Activated CD8-positive, alpha-beta memory T cell treated with anti-CD3 and anti-CD28 coated beads, Interleukin-2, amount 10 ng/mL, durations not matched to agents 7 days and 5 days (primary cell): ENCODE results near the gene SLC46A3. TPM values are rescaled to one million over a fixed set of nuclear protein-coding genes. Genes with fewer than 3 reads are reported as not detected.
"Not testable (repeated sequence)": the region's sequence is repeated elsewhere in the genome, so short reads cannot be mapped to it uniquely, and the experiment has no call there.

Experiments used
- ATAC-seq: fragments of 150-1000 bp; cut with Tn5 transposase; one replicate; pipeline ENCODE4 v1.10.0; 2021; ENCODE audit warnings: moderate library complexity
- CTCF ChIA-PET: fragments of 350-600 bp; sonication (Branson Sonifier 250); formaldehyde crosslinking; loops from one replicate; lab custom pipeline; 2021; ENCODE audit warnings: antibody characterized with exemption; lab: Charles Lee
- DNase-seq: peaks from one replicate; pipeline ENCODE4 v3.0.0-alpha.2; 2020
- H3K27ac Mint-ChIP-seq: one replicate; pipeline ENCODE4 v1.8.0; 2021; ENCODE audit warnings: mild to moderate bottlenecking, mixed read lengths
- H3K27me3 Mint-ChIP-seq: one replicate; pipeline ENCODE4 v1.8.0; 2021; ENCODE audit warnings: mixed read lengths
- H3K36me3 Mint-ChIP-seq: one replicate; pipeline ENCODE4 v1.8.0; 2021; ENCODE audit warnings: mild to moderate bottlenecking, mixed read lengths
- H3K4me1 Mint-ChIP-seq: one replicate; pipeline ENCODE4 v1.8.0; 2021; ENCODE audit warnings: mixed read lengths
- H3K4me3 Mint-ChIP-seq: one replicate; pipeline ENCODE4 v1.8.0; 2021; ENCODE audit warnings: mild to moderate bottlenecking, moderate library complexity, mixed read lengths
- H3K9me3 Mint-ChIP-seq: one replicate; pipeline ENCODE4 v1.8.0; 2022; ENCODE audit warnings: low read depth, mixed read lengths
- total RNA-seq, 2 experiments: library from RNA; stranded (reverse); gene quantifications; one replicate each; pipeline ENCODE4 v1.2.3, GENCODE V29; 2021

SLC46A3 gene
- total RNA-seq, 2 experiments from 2014 or later, result 6.3 to 8.3 TPM

DNA sequence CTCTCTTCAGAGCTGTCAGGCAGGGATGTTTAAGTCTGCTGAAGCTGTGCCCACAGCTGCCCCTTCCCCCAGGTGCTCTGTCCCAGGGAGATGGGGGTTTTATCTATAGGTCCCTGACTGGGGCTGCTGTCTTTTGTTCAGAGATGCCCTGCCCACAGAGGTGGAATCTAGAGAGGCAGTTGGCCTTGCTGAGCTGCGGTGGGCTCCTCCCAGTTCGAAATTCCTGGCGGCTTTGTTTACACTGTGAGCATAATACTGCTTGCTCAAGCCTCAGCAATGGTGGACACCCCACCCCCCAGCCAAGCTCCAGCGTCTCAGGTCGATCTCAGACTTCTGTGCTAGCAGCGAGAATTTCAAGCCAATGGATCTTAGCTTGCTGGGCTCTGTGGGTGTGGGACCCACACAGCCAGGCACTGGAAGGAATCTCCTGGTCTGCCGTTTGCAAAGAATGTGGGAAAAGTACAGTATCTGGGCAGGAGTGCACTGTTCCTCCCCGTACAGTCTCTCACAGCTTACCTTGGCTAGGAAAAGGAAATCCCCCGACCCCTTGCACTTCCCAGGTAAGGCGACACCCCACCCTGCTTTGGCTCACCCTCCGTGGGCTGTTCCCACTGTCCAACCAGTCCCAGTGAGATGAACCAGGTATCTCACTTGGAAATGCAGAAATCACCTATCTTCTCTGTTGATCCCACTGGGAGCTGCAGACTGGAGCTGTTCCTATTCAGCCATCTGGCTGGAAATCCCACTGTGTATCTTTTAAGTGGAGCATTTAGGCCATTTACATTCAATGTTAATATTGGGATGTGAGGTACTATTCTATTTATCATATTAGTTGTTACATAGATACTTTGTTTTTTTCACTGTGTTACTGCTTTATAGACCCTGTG, 24.9 kb downstream of the SLC46A3 start:
- CTCF ChIA-PET, H3K4me3 Mint-ChIP-seq, ATAC-seq, H3K9me3 Mint-ChIP-seq, H3K27ac Mint-ChIP-seq, DNase-seq, H3K36me3 Mint-ChIP-seq, H3K4me1 Mint-ChIP-seq: not testable (repeated sequence)
- peaks cover 20% of the 10 kb centered on the region for H3K27me3 Mint-ChIP-seq

DNA sequence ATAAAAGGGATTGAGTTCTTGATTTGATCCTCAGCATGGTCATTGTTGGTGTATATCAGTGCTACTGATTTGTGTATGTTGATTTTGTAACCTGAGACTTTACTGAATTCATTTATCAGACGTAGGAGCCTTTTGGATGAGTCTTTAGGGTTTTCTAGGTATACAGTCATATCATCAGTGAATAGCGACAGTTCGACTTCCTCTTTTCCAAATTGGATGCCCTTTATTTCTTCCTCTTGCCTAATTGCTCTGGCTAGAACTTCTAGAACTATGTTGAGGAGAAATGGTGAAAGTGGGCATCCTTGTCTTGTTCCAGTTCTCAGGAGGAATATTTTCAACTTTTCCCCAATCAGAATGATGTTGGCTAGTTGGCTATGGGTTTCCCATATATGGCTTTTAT, 32.9 kb downstream of the SLC46A3 start:
- Mint-ChIP-seq H3K27ac (no peak overlapping the region), H3K36me3 (peaks cover 1% of the 10 kb centered on the region)

DNA sequence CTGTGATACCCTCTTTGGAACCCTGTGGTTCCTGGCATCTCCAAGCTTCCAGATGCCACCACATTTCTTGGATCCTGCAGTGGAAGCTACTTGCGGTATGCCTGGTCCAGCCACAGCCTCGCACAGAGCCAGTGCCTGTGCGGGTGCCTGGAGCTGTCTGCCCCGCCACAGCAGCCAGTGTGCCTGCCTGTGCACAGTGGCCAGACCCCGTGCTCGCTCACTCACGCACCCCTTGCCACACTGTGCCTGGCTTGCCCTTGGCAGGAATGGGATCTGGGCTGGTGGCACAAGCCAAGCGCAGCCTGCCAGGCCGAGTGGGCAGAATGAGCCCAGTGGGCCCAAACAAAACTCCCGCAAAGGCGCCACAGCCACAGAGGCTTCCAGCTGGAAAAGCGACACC, 33.7 kb downstream of the SLC46A3 start:
- CTCF ChIA-PET, result no interaction called here
- Mint-ChIP-seq H3K27me3 (peaks cover 12% of the 10 kb centered on the region), H3K4me1 (no peaks in the 10 kb centered on the region), H3K36me3 (peaks cover 1% of the 10 kb centered on the region), H3K4me3 (no peak overlapping the region), H3K9me3 (no peaks in the 10 kb centered on the region), H3K27ac (no peak overlapping the region)
- no peak for DNase-seq
- no peak for ATAC-seq

More for the DNA sequence above, 32.9 kb downstream of the SLC46A3 start:
- Mint-ChIP-seq H3K4me3 (no peak overlapping the region), H3K4me1 (no peaks in the 10 kb centered on the region), H3K9me3 (peaks cover under 1% of the 10 kb centered on the region), H3K27me3 (peaks cover 18% of the 10 kb centered on the region)
- CTCF ChIA-PET, result no interaction called here
- DNase-seq, result no peak
- ATAC-seq, result no peak

DNA sequence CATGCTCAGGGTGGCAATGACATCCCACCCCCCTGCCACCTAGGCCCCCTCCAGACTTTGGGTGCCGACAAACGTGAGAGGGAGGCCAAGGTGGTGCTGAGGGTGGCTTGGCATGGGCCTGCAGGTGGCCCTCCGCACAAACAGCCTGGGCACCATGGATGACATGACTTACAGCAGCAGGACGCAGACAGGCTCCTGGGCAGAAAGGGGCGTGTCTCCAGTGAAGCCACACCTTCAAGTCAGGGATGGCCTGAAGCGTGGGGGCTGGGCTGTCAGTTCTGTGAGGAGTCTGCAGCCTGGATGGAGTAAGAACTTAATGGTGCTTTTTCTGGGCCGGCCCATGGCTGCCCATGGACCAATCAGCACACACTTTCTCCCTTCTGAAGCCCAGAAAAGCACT, 34.5 kb downstream of the SLC46A3 start:
- peaks cover 3% of the 10 kb centered on the region for H3K36me3 Mint-ChIP-seq
- no peak for DNase-seq
- H3K27ac Mint-ChIP-seq, result no peak overlapping the region
- no peak for ATAC-seq
- H3K4me3 Mint-ChIP-seq, result no peak overlapping the region
- CTCF ChIA-PET, result no interaction called here
- H3K4me1 Mint-ChIP-seq, result no peaks in the 10 kb centered on the region
- peaks cover 7% of the 10 kb centered on the region for H3K27me3 Mint-ChIP-seq
- no peaks in the 10 kb centered on the region for H3K9me3 Mint-ChIP-seq

DNA sequence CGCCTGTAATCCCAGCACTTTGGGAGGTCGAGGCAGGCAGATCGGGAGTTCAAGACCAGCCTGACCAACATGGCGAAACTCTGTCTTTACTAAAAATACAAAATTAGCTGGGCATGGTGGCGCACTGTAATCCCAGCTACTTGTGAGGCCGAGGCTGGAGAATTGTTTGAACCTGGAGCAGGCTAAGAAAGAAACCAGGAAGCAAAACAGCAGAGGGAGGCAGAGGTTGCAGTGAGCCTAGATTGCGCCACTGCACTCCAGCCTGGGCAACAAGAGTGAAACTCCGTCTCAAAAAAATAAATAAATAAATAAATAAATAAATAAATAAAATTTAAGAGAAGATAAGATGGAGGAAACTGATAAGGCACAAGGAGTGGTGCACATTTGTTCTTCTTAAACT, 35.6 kb downstream of the SLC46A3 start:
- DNase-seq, H3K4me1 Mint-ChIP-seq, H3K27me3 Mint-ChIP-seq, H3K27ac Mint-ChIP-seq, CTCF ChIA-PET, H3K36me3 Mint-ChIP-seq, H3K9me3 Mint-ChIP-seq, H3K4me3 Mint-ChIP-seq, ATAC-seq: not testable (repeated sequence)

DNA sequence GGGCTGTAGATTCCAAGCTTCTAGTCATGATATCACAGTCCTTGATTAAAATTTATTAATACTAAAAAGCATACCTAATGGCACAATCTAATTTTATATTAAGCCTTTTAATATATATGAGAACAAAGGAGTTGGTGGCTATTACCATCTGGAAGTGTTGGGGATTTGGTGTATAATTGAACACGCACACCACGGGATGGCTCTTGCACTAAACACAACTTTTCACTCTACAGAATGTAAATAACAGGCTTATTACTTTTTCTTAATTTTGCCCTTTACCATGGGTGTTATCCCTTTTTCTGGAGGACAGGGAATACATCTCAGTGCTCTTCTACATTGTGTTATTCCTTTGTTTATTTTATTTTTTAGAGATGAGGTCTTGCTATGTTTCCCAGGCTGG, 38.2 kb downstream of the SLC46A3 start:
- peaks cover 1% of the 10 kb centered on the region for H3K4me1 Mint-ChIP-seq
- H3K9me3 Mint-ChIP-seq, result no peaks in the 10 kb centered on the region
- CTCF ChIA-PET, result interaction anchor here (1.7 kb wide), 1 partner anchor 17 kb away, joined by 3 read pairs; no protein-coding TSS in a partner anchor
- H3K27ac Mint-ChIP-seq, result no peak overlapping the region
- ATAC-seq (no peak), DNase-seq (no peak)
- peaks cover 14% of the 10 kb centered on the region for H3K36me3 Mint-ChIP-seq
- no peaks in the 10 kb centered on the region for H3K27me3 Mint-ChIP-seq
- no peak overlapping the region for H3K4me3 Mint-ChIP-seq

DNA sequence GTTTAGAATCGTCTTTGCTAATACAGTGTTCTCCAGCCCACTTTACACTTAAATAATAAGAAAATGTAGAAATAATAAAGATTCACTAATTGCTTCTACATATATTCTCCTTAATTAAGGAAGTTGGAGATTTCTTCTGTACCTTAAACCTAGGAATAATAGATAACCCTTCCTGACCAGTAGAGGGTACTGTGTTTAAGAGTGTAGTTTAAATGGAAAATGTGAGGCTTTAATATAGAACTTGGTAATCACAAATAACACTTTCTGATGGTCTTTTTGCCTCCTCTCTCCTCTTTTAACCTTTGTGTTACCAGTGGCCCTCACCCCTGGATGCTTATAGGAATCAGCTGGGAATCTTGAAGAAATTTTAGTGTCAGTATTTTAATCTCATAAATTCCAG, 39.1 kb downstream of the SLC46A3 start:
- no peaks in the 10 kb centered on the region for H3K27me3 Mint-ChIP-seq
- peaks cover 17% of the 10 kb centered on the region for H3K36me3 Mint-ChIP-seq
- H3K4me1 Mint-ChIP-seq, result peaks cover 3% of the 10 kb centered on the region
- ATAC-seq (no peak), DNase-seq (no peak)
- H3K9me3 Mint-ChIP-seq, result no peaks in the 10 kb centered on the region
- CTCF ChIA-PET, result interaction anchor here (1.2 to 1.7 kb wide), 2 partner anchors 18 to 19 kb away, joined by 3 read pairs; no protein-coding TSS in a partner anchor
- H3K27ac Mint-ChIP-seq, result no peak overlapping the region
- H3K4me3 Mint-ChIP-seq, result no peak overlapping the region

DNA sequence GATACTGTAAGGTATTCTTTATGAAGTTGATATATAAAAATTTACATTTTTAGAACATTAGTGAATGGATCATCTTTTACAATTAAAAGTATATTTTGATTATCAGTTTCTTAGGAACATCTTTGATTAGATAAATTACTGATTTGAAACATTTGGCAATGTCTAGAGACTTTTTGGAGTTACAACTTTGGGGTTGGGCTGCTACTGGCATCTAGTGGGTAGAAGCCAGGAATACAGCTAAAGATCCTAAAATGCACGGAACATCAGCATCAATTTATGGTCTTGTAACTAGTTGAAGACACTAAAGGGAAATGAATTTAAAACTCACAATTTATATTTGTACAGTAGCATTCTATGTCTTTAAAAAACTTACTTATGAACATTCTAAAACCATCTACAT, 40.0 kb downstream of the SLC46A3 start:
- Mint-ChIP-seq H3K9me3 (no peaks in the 10 kb centered on the region), H3K4me1 (peaks cover 4% of the 10 kb centered on the region), H3K4me3 (no peak overlapping the region), H3K36me3 (peaks cover 25% of the 10 kb centered on the region), H3K27me3 (no peaks in the 10 kb centered on the region), H3K27ac (no peak overlapping the region)
- CTCF ChIA-PET, result interaction anchor here (1.7 kb wide), 1 partner anchor 19 kb away, joined by 3 read pairs; no protein-coding TSS in a partner anchor
- DNase-seq, result no peak
- ATAC-seq, result no peak

DNA sequence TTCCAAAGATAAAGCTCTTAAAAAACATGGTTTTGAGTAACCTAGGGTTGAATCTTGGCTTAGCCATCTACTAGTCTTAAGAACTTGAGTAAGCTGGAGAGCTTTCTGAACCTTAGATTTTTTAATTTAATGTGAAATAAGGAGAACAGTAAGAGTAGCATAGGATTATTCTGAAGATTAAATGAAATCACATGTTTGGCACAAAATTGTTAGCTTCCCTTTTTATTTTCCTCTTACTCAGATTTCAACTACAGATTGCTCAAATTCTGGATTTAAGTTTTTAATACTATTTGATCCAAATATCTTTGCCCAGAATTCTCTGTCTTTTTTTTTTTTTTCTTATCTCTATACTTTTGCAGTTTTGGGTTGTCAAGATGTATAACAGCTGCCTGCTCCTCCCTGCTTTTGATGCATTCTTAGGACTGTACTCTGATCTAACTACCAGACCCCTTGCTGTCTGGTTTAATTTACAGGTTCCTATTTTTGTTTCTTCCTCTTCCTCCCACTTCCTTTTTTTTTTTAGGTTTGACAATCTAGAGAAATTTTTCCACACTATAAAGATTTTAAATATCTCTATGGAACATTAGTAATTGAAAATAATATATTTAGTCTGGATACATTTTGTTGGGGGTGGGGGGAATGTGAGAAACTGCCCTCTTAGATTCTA, 47.5 kb downstream of the SLC46A3 start:
- Mint-ChIP-seq H3K36me3 (peaks cover 72% of the 10 kb centered on the region), H3K27ac (no peak overlapping the region), H3K27me3 (no peaks in the 10 kb centered on the region), H3K4me1 (peaks cover 6% of the 10 kb centered on the region), H3K4me3 (no peak overlapping the region), H3K9me3 (no peaks in the 10 kb centered on the region)
- no peak for ATAC-seq
- CTCF ChIA-PET, result interaction anchor here (1.4 kb wide), 1 partner anchor 125 kb away, joined by 4 read pairs; no protein-coding TSS in a partner anchor
- no peak for DNase-seq

DNA sequence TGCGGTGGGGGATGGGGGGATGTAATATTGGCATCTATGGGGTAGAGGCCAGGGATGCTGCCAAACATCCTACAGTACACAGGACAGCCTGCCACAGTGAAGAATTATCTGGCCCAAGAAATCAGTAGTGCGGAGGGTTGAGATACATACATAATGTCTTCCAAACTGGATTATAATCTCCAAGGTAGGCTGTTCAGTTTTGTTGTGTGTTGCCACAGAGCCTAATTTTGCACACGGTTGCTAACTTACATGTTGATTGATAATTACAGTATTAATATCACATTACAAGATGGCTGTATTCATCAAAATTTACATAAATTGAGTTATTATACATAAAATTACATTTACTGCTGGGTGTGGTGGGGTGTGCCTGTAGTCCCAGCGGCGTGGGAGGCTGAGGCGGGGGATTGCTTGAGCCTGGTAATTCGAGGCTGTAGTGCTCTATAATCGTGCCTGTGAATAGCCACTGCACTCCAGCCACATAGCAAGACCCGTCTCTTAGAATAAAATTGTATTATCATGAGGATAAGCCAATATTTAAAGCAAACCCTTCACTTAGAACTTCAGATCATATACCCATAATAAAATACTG, 51.8 kb downstream of the SLC46A3 start:
- Mint-ChIP-seq H3K36me3 (peaks cover 79% of the 10 kb centered on the region), H3K9me3 (no peaks in the 10 kb centered on the region), H3K4me3 (no peak overlapping the region), H3K27me3 (no peaks in the 10 kb centered on the region), H3K27ac (no peak overlapping the region), H3K4me1 (peaks cover 14% of the 10 kb centered on the region)
- ATAC-seq (no peak), DNase-seq (no peak)
- CTCF ChIA-PET, result no interaction called here

DNA sequence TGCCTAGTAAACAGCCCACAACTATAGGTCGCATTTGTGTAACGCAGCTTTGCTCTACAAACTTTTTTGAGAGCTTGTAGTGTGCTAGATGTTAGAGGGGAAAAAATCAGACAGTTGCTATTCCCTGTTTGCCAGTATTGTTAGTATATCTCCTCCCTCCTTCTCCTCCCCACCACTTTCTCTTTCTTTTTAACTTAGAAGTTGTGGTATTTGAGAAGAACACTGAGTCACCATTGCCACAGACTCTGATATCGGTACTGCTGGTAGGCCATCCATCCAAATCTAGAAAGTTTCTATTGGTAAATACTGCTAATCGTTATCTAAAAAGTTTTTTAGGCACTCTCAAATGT, 59.2 kb downstream of the SLC46A3 start:
- DNase-seq, result no peak
- CTCF ChIA-PET, result interaction anchor here (0.9 to 1.3 kb wide), 5 partner anchors 13 to 813 kb away, joined by 3 to 4 read pairs (median 3); no protein-coding TSS in a partner anchor
- Mint-ChIP-seq H3K27ac (peak overlapping the region; percentile 96), H3K4me1 (peaks cover 54% of the 10 kb centered on the region), H3K9me3 (no peaks in the 10 kb centered on the region), H3K27me3 (no peaks in the 10 kb centered on the region), H3K4me3 (peak overlapping the region; percentile 97), H3K36me3 (peaks cover 40% of the 10 kb centered on the region)
- peak; percentile 72 for ATAC-seq

DNA sequence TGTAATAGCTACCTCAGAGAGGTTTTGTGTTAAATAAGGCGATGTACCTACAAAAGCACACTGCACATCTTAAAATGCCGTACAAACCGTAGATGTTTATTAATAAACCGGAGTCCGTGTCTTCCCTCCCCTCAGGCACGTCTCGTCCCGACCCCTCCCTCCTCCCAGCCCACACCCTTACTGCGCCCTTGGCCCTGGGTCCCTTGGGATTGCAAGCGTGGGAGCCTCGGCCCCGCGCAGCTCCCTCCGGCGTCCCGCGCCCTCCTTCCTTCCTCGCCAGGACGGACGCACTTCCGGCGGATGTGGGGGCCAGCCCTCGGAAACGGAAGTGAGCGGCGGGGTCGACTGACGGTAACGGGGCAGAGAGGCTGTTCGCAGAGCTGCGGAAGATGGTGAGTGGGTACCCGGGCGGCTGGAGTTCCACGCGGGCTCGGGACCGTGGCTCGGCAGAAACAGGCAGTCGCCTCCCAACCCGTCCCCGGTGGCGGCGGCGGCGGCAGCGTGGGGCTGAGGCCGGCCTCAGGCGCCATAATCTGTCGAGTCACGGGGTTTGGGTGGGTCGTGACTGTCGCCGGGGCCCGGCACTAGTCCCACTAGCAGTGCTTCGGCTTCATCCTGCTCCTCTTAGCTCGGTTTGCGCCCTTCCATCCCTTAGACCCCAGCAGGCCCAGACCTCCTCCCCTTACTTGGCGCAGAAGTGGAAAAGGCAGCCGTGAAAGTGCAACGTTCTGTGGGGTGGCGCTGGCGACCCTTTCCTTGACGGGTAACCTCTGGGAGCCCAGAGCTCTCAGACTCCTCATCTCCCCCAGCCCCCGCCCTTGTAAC, 59.8 kb downstream of the SLC46A3 start, which contains the start of gene POMP:
Gene POMP (plus strand): TSS at position 335 of the 825 bp plus-strand sequence. CDS start 55 bp downstream, at position 390.
- peak within 1 kb of the TSS; percentile 97 for H3K4me3 Mint-ChIP-seq
- H3K9me3 Mint-ChIP-seq, result no peaks in the 10 kb centered on the region
- H3K36me3 Mint-ChIP-seq, result peaks cover 37% of the 10 kb centered on the region
- ATAC-seq (peak; percentile 90), DNase-seq (peak; percentile 95)
- no peaks in the 10 kb centered on the region for H3K27me3 Mint-ChIP-seq
- CTCF ChIA-PET, result interaction anchor here (0.9 to 2.1 kb wide), 6 partner anchors 14 to 813 kb away, joined by 3 to 8 read pairs (median 4); partner anchors contain the start of gene SLC46A3
- H3K27ac Mint-ChIP-seq, result peak within 1 kb of the TSS; percentile 96
- H3K4me1 Mint-ChIP-seq, result peaks cover 54% of the 10 kb centered on the region

DNA sequence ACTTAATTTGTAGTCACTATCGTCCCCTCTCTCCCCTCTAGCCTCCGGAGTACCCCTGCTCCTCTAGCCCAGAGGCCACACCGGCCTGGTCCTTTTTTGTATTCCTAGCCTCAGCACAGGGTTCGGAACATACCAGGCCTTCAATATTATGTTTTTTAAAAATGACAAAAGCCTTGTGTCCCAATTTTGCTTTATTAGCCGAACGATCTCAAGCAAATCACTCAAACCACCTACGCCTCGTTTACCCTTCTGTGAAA, 60.3 kb downstream of the SLC46A3 start:
- DNase-seq (no peak), ATAC-seq (no peak)
- Mint-ChIP-seq H3K9me3 (no peaks in the 10 kb centered on the region), H3K4me1 (peaks cover 52% of the 10 kb centered on the region), H3K27ac (peak overlapping the region; percentile 96), H3K4me3 (peak overlapping the region; percentile 97), H3K36me3 (peaks cover 34% of the 10 kb centered on the region), H3K27me3 (no peaks in the 10 kb centered on the region)
- CTCF ChIA-PET, result interaction anchor here (1.0 to 2.1 kb wide), 3 partner anchors 58 to 814 kb away, joined by 3 to 8 read pairs (median 4); partner anchors contain the start of gene SLC46A3
